ENCODE data around the gene PMAIP1.
A peak's percentile ranks its signal among the peaks of the same experiment; 100 is the strongest.
"Not testable (repeated sequence)": the region's sequence is repeated elsewhere in the genome, so short reads cannot be mapped to it uniquely, and the experiment has no call there.

Gene PMAIP1

DNA sequence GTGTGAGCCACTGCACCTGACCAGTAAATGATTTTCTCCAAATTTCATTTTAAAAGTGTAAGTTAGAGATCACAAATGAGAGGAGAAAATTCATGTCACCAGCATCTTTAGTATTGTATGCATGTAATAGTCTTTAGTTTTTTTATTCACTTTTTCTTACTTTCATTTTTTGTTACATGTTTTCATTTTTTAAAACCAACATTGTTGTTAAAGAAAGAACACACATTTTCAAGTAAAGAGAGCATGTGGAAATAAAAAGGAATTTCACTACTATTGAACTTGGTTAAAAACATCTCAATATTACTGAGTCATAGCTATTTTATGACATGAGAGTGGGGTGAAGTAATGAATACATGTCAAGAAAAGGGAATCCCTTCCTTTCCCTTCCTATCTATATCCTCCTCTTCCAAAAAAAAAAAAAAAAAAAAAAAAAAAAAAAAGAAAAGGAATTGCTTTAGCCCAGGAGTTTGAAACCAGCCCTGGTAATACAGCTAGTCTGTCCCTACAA lies 29.1 kb upstream of the PMAIP1 start:
- no peak for FAIRE-seq
- no peak for DNase-seq (ENCODE audit: insufficient read length)

DNA sequence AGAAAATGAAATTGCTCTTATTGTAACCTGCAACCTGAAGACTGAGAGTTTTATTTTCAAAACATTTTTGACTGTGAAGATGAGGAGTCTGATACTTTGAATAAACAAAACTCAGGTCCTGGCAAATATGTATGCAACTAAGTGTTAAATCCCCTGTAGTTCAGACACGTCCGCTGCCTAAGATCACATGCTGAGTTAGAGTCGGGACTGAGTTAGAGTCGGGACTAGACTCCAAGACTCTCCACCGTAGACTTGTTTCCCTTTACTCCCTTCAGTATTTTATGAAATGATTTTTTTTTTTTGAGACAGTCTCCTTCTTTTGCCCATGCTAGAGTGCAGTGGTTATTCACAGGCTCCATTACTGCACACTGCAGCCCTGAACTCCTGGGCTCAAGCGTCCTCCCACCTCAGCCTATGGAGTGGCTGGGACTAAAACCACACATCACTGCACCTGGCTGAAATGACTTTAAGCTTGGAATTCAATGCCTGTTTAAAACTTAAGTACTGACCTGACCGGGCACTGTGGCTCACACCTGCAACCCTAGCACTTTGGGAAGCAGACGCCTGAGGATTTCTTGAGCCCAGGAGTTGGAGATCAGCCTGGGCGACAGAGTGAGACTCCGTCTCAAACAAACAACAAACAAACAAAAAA lies 28.0 kb upstream of the PMAIP1 start:
- FAIRE-seq (no peak), DNase-seq (ENCODE audit: insufficient read length) (no peak)
- TF ChIP-seq TAF1 (IDR thresholded peaks at IDR 0.05; ENCODE audit: borderline replicate concordance, low read depth, low read length), result no peak
- no peak for TF ChIP-seq POLR2AphosphoS5 (IDR thresholded peaks at IDR 0.05; ENCODE audit: low read depth, low read length)
- no peak for TF ChIP-seq POLR2A (IDR thresholded peaks at IDR 0.05; ENCODE audit: low read depth, low read length)

More for the DNA sequence above, 29.1 kb upstream of the PMAIP1 start:
- no peak for TF ChIP-seq POLR2A (IDR thresholded peaks at IDR 0.05; ENCODE audit: low read depth, low read length)
- no peak for TF ChIP-seq TAF1 (IDR thresholded peaks at IDR 0.05; ENCODE audit: borderline replicate concordance, low read depth, low read length)
- TF ChIP-seq POLR2AphosphoS5 (IDR thresholded peaks at IDR 0.05; ENCODE audit: low read depth, low read length), result no peak

GRCh38 chr18:59873641-59874040 lies 26.2 kb upstream of the PMAIP1 start:
- TF ChIP-seq POLR2A (IDR thresholded peaks at IDR 0.05; ENCODE audit: low read depth, low read length) (no peak), TAF1 (IDR thresholded peaks at IDR 0.05; ENCODE audit: borderline replicate concordance, low read depth, low read length) (no peak), POLR2AphosphoS5 (IDR thresholded peaks at IDR 0.05; ENCODE audit: low read depth, low read length) (no peak)
- DNase-seq (ENCODE audit: insufficient read length), result no peak
- FAIRE-seq, result no peak

GRCh38 chr18:59874166-59874565 lies 25.6 kb upstream of the PMAIP1 start:
- DNase-seq (ENCODE audit: insufficient read length) (no peak), FAIRE-seq (peak; percentile 87)
- TF ChIP-seq TAF1 (IDR thresholded peaks at IDR 0.05; ENCODE audit: borderline replicate concordance, low read depth, low read length), result no peak
- no peak for TF ChIP-seq POLR2A (IDR thresholded peaks at IDR 0.05; ENCODE audit: low read depth, low read length)
- TF ChIP-seq POLR2AphosphoS5 (IDR thresholded peaks at IDR 0.05; ENCODE audit: low read depth, low read length), result no peak

- DNase-seq (ENCODE audit: insufficient read length) (no peak), FAIRE-seq (no peak)
- no peak for TF ChIP-seq TAF1 (IDR thresholded peaks at IDR 0.05; ENCODE audit: borderline replicate concordance, low read depth, low read length)
Observed at GRCh38 chr18:59876310-59876626, 23.5 kb upstream of the PMAIP1 start.

GRCh38 chr18:59877361-59877760 lies 22.4 kb upstream of the PMAIP1 start:
- TF ChIP-seq POLR2A (IDR thresholded peaks at IDR 0.05; ENCODE audit: low read depth, low read length) (no peak), TAF1 (IDR thresholded peaks at IDR 0.05; ENCODE audit: borderline replicate concordance, low read depth, low read length) (no peak)
- FAIRE-seq, result no peak
- DNase-seq (ENCODE audit: insufficient read length), result no peak

GRCh38 chr18:59878644-59879043 lies 21.2 kb upstream of the PMAIP1 start:
- FAIRE-seq, result no peak
- DNase-seq (ENCODE audit: insufficient read length), result no peak
- TF ChIP-seq POLR2A (IDR thresholded peaks at IDR 0.05; ENCODE audit: low read depth, low read length), result no peak
- no peak for TF ChIP-seq TAF1 (IDR thresholded peaks at IDR 0.05; ENCODE audit: borderline replicate concordance, low read depth, low read length)
- no peak for TF ChIP-seq POLR2AphosphoS5 (IDR thresholded peaks at IDR 0.05; ENCODE audit: low read depth, low read length)

DNA sequence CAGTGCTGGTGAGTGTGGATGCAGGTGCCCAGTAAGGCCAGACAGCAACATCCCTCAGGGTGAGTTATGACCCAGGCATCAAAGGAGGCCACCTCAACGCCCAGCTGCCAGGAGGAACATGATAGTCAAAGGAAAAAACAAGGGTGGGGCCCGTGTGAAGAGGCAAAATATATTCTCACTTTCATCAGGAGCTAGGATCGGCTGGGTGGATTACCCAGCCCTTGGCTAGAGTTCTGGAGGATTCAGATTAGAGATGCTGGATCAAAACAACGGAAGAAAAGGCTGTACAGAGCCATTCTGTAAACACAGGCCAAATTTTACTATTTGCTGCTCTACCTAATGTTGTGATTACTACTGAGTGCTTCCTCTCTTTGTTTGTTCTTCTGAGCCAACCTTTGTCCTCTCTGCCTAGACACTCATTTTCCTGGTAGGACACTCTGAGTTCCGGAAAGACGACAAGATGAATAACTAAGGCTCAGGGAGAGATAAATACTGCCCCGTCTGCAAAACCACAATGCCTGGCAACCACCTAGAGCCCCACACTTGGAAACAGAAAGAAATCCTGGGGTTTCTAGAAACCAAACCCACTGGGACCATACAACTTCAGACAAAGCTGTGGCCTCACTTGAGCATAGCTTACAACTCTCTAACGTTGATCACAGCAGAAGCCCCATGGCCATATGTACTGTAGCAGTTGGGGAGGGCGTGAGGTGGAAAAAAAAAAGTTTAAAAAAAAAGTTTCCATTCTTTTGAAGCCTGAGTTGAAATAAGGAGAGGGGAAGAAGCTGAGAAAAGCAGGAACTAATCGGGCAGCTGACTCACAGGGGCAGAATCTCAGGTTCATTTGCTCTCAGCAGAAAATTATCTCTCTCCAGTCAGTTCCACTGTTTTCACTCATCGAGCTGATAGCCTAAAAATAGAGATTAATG lies 17.8 kb upstream of the PMAIP1 start:
- DNase-seq (ENCODE audit: insufficient read length) (no peak), FAIRE-seq (peak; percentile 80)
- no peak for TF ChIP-seq POLR2A (IDR thresholded peaks at IDR 0.05; ENCODE audit: low read depth, low read length)
- TF ChIP-seq TAF1 (IDR thresholded peaks at IDR 0.05; ENCODE audit: borderline replicate concordance, low read depth, low read length), result no peak
- no peak for TF ChIP-seq POLR2AphosphoS5 (IDR thresholded peaks at IDR 0.05; ENCODE audit: low read depth, low read length)

- no peak for FAIRE-seq
- no peak for DNase-seq (ENCODE audit: insufficient read length)
- no peak for TF ChIP-seq POLR2A (IDR thresholded peaks at IDR 0.05; ENCODE audit: low read depth, low read length)
Observed at GRCh38 chr18:59884351-59884750, 15.4 kb upstream of the PMAIP1 start.

DNA sequence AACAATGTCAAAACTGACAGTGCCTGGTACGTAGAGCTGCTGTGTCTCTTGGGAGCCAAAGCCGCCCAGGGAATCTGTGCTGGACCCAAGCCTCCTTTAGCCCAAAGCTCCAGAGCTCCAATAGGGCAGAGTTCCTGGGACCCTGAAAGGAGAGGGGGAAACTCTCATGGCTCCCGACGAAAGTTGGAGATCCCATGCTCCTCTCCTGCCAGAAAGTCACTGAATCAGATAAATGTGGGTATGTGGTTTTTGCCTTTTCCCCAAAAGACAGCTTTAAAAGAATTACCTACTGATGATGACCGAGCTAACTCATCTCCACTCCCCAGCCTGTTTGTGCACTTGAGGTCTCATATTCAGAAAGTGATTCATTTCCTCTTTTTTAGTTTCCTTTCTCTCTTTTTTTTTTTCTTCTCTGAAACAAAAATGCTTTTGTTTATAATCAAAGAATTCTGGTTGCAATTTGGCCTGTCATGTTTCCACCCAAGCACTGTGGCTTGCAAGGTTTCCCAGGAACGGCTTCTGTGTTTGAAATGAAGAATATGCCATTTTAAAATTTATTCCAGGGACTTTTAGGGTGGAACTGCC lies 14.1 kb upstream of the PMAIP1 start:
- FAIRE-seq, result peak; percentile 82
- TF ChIP-seq TAF1 (IDR thresholded peaks at IDR 0.05; ENCODE audit: borderline replicate concordance, low read depth, low read length), result no peak
- peak; percentile 25; the same call in 1 of the 2 replicates for TF ChIP-seq POLR2A (IDR thresholded peaks at IDR 0.05; ENCODE audit: low read depth, low read length)
- TF ChIP-seq POLR2AphosphoS5 (IDR thresholded peaks at IDR 0.05; ENCODE audit: low read depth, low read length), result 0 out of 2 replicates have a peak, but pooled peaks have one; percentile 33
- no peak for DNase-seq (ENCODE audit: insufficient read length)

DNA sequence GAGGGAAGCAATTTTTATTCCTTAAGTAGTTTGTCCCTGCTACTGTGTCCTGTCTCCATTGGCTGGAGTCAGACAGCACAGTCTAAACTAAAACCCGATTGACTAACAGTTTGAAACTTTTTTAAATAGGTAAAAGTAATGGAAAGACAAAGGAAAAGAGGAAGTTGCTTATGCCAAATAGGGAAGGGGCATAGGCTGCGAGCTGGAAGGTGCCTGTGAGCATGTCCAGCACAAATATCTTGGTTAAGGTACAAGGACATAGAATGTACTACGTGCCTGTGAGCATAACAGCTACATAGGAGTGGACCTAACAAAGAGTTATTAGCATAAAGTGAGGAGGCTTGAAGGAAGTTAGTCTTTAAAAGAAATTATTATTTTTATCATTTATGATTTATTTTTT lies 13.4 kb upstream of the PMAIP1 start:
- FAIRE-seq, result not testable (repeated sequence)

DNA sequence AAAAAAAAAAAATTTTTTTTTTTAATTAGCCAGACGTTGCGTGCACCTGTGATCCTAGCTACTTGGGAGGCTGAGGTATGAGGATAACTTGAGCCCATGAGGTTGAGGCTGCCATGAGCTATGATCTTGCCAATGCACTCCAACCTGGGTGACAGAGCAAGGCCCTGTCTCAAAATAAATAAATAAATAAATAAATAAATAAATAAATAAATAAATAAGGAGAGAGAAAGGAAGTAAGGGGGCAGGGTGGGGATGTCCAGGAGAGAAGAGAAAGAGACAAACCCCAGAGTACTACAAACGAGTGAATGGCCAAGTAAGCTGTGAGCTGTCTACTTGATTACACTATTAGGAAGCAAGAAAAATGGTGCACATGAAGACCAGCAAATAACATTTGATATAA lies 7.7 kb upstream of the PMAIP1 start:
- TF ChIP-seq POLR2AphosphoS5 (IDR thresholded peaks at IDR 0.05; ENCODE audit: low read depth, low read length) (no peak), POLR2A (IDR thresholded peaks at IDR 0.05; ENCODE audit: low read depth, low read length) (no peak), TAF1 (IDR thresholded peaks at IDR 0.05; ENCODE audit: borderline replicate concordance, low read depth, low read length) (no peak)
- no peak for FAIRE-seq
- no peak for DNase-seq (ENCODE audit: insufficient read length)

More for the DNA sequence above, 13.4 kb upstream of the PMAIP1 start:
- DNase-seq (ENCODE audit: insufficient read length), result not testable (repeated sequence)

Data from GM12892 (cell line).